ENCODE measurements around the gene PSMC3IP. TPM values are rescaled to one million over a fixed set of nuclear protein-coding genes. Genes with fewer than 3 reads are reported as not detected.
"Not testable (repeated sequence)": the region's sequence is repeated elsewhere in the genome, so short reads cannot be mapped to it uniquely, and the experiment has no call there.

PSMC3IP gene
- total RNA-seq, 1 donor from 2014 or later: 5.6 TPM

DNA sequence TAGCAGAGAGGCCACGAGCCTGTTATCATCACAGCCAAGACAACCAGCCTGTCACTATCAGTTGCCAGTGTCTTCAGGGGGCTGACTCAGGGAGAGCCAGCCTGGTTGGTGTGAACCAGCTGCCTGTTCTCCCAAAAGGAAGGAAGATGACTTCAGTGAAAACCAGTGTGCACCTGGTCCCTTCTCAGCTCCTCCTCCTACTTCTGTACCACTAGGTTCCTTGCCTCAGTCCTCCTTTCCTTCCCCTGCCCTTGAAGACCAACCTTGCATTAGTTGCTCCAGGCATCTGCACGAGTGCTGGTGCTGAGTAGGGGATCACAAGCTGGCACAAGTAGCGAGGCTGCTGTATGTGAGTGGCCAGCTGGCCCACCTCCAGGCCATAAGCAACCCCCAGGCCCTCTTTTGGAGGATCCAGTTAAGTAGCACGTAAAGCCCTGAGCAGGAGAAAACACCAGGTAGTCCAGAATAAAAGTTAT lies 40.5 kb upstream of the PSMC3IP start:
- peaks cover 21% of the 10 kb centered on the region for H3K36me3 Mint-ChIP-seq (ENCODE audit: unreplicated experiment)
- DNase-seq (ENCODE audit: extremely low spot score, unreplicated experiment): no peak
- peaks cover 4% of the 10 kb centered on the region for H3K4me1 Mint-ChIP-seq (ENCODE audit: unreplicated experiment)
- H3K27ac Mint-ChIP-seq (ENCODE audit: unreplicated experiment): no peak overlapping the region
- H3K9me3 Mint-ChIP-seq (ENCODE audit: unreplicated experiment): no peaks in the 10 kb centered on the region
- H3K27me3 Mint-ChIP-seq (ENCODE audit: unreplicated experiment): no peaks in the 10 kb centered on the region
- no peak overlapping the region for H3K4me3 Mint-ChIP-seq (ENCODE audit: unreplicated experiment)
- TF ChIP-seq, protein P1, sequence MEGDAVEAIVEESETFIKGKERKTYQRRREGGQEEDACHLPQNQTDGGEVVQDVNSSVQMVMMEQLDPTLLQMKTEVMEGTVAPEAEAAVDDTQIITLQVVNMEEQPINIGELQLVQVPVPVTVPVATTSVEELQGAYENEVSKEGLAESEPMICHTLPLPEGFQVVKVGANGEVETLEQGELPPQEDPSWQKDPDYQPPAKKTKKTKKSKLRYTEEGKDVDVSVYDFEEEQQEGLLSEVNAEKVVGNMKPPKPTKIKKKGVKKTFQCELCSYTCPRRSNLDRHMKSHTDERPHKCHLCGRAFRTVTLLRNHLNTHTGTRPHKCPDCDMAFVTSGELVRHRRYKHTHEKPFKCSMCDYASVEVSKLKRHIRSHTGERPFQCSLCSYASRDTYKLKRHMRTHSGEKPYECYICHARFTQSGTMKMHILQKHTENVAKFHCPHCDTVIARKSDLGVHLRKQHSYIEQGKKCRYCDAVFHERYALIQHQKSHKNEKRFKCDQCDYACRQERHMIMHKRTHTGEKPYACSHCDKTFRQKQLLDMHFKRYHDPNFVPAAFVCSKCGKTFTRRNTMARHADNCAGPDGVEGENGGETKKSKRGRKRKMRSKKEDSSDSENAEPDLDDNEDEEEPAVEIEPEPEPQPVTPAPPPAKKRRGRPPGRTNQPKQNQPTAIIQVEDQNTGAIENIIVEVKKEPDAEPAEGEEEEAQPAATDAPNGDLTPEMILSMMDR (IDR thresholded peaks at IDR 0.05): no peak

DNA sequence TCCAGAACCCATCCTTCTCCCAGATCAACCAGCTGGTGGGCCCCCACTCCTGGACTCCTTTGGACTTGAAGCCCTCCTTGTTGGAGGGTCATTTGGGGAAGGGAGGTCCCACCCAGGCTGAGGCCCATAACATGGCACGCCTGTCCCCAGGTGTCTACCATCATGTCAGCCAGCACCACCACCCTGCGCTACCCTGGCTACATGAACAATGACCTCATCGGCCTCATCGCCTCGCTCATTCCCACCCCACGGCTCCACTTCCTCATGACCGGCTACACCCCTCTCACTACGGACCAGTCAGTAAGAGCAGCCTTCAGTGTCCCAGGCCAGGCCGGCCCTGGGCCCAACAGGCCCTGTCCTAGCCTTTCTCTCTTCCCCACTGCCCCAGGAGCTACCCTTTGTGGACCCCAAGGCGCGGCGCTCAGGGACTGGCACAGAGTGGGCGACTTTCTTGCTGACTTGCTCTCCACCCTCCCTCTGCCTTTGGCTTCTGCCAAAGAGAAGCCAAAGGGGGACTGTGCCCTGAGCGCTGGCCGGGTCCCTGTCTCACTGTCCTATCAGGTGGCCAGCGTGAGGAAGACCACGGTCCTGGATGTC lies 36.3 kb upstream of the PSMC3IP start:
- H3K27ac Mint-ChIP-seq (ENCODE audit: unreplicated experiment): no peak overlapping the region
- H3K27me3 Mint-ChIP-seq (ENCODE audit: unreplicated experiment): no peaks in the 10 kb centered on the region
- peaks cover 26% of the 10 kb centered on the region for H3K36me3 Mint-ChIP-seq (ENCODE audit: unreplicated experiment)
- DNase-seq (ENCODE audit: extremely low spot score, unreplicated experiment): no peak
- peaks cover 8% of the 10 kb centered on the region for H3K4me1 Mint-ChIP-seq (ENCODE audit: unreplicated experiment)
- H3K4me3 Mint-ChIP-seq (ENCODE audit: unreplicated experiment): no peak overlapping the region
- TF ChIP-seq, protein P1 (IDR thresholded peaks at IDR 0.05): no peak
- no peaks in the 10 kb centered on the region for H3K9me3 Mint-ChIP-seq (ENCODE audit: unreplicated experiment)

DNA sequence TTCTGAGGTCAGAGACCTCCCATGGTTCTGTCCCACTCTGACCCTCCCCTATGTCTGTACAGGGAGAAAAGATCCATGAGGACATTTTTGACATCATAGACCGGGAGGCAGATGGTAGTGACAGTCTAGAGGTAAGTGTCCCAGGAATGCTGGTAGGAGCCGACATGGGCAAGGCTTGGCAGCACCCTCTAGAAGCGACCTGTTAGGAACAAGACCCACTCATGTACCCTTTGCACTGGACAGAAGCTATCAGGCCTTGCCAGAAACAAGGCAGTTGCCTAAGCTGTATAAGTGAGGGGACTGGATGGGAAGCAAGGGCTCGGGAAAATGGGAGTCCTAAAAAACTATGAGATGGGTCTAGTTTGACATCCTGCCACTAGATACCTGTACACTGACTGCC lies 34.5 kb upstream of the PSMC3IP start:
- Mint-ChIP-seq H3K27me3 (ENCODE audit: unreplicated experiment) (no peaks in the 10 kb centered on the region), H3K36me3 (ENCODE audit: unreplicated experiment) (peaks cover 26% of the 10 kb centered on the region), H3K27ac (ENCODE audit: unreplicated experiment) (no peak overlapping the region), H3K4me1 (ENCODE audit: unreplicated experiment) (peaks cover 16% of the 10 kb centered on the region), H3K9me3 (ENCODE audit: unreplicated experiment) (no peaks in the 10 kb centered on the region), H3K4me3 (ENCODE audit: unreplicated experiment) (peak overlapping the region; percentile 29)
- DNase-seq (ENCODE audit: extremely low spot score, unreplicated experiment): no peak
- TF ChIP-seq, protein P1 (IDR thresholded peaks at IDR 0.05): no peak

DNA sequence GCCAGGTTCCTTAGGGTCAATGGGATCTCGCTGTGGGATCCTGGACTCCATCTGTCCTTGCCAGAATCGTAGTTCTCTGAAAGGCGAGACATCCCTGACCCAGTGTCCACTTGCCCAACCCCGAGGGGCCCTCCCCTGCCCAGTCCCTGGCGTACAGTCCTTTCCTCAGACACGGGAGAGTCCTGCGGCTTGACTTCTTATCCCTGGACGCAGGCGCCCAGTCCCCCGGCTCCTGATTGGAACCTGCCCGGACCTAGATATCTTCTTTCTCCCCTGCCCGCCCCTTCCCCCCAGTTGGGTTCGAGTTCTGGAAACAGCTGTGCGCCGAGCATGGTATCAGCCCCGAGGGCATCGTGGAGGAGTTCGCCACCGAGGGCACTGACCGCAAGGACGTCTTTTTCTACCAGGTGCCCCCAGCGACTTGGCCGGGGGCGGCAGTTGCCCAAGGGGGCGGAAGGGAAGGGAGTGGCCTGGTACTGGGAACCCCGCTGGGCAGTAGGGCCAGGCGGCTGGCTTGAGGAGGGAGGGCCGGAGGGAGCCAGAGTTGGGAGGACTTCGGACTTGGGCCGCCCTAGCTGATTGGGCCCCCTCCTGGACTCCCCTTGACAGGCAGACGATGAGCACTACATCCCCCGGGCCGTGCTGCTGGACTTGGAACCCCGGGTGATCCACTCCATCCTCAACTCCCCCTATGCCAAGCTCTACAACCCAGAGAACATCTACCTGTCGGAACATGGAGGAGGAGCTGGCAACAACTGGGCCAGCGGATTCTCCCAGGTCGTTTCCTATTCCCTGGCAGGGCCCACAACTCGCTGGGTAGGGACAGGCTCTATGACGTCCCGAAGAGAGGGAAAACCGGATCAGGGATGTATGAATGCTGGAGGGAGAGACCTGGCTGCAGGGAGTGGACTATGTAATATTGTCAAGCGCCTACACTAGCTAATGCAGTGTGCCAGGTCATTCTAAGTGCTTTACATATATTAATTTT lies 32.6 kb upstream of the PSMC3IP start:
- not testable (repeated sequence) for DNase-seq (ENCODE audit: extremely low spot score, unreplicated experiment); H3K9me3 Mint-ChIP-seq (ENCODE audit: unreplicated experiment); H3K27me3 Mint-ChIP-seq (ENCODE audit: unreplicated experiment)
- Mint-ChIP-seq H3K36me3 (ENCODE audit: unreplicated experiment) (peaks cover 21% of the 10 kb centered on the region), H3K4me3 (ENCODE audit: unreplicated experiment) (peak overlapping the region; percentile 99), H3K4me1 (ENCODE audit: unreplicated experiment) (peaks cover 30% of the 10 kb centered on the region), H3K27ac (ENCODE audit: unreplicated experiment) (peak overlapping the region; percentile 90)

DNA sequence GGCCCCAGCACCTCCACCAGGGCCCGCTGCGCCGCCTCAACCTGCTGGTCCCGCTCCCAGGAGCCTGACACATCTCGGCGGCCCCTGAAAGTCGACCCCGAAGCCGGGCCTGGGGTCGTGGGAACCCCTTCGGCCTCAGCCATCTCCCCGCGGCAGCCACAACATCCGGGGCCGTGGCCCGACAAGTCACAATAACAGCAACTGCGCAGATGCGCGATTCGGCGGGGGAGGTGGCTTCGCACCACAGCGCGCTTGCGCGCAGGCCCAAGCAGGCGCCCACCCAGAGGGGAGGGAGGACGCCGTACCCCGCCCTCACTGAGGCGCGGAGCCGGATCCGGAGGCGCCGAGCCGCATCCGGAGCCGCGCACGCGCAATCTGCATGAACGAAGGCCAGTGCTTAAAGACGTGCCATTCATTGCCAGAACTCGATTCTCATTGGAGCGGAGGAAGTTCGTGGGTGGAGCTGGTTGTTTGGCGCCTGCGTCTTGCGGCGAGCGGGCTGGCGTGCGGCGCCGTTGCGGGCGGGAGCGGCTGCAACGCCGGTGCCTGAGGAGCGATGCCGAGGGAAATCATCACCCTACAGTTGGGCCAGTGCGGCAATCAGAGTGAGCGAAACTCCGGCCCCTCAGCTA lies 31.8 kb upstream of the PSMC3IP start, which contains the start of the genes RETREG3 and TUBG1:
Gene RETREG3, minus strand, starts transcription at position 193 of the 632 bp plus-strand sequence. Its CDS starts 50 bp downstream, at position 143.
Gene TUBG1, plus strand, starts transcription at position 502 of the 632 bp plus-strand sequence. Its CDS starts 55 bp downstream, at position 557.
- TF ChIP-seq, protein P1 (IDR thresholded peaks at IDR 0.05): peak; percentile 65
- Mint-ChIP-seq H3K27ac (ENCODE audit: unreplicated experiment) (peak within 1 kb of the TSS; percentile 95), H3K36me3 (ENCODE audit: unreplicated experiment) (peaks cover 13% of the 10 kb centered on the region), H3K4me3 (ENCODE audit: unreplicated experiment) (peak within 1 kb of the TSS; percentile 99), H3K27me3 (ENCODE audit: unreplicated experiment) (no peaks in the 10 kb centered on the region), H3K9me3 (ENCODE audit: unreplicated experiment) (no peaks in the 10 kb centered on the region), H3K4me1 (ENCODE audit: unreplicated experiment) (peaks cover 33% of the 10 kb centered on the region)
- peak; percentile 100 for DNase-seq (ENCODE audit: extremely low spot score, unreplicated experiment)

All from osteocyte (in vitro differentiated cells).